ENCODE results near the gene TSPAN14.
"Not testable (repeated sequence)": the region's sequence is repeated elsewhere in the genome, so short reads cannot be mapped to it uniquely, and the experiment has no call there.

TSPAN14 gene

DNA sequence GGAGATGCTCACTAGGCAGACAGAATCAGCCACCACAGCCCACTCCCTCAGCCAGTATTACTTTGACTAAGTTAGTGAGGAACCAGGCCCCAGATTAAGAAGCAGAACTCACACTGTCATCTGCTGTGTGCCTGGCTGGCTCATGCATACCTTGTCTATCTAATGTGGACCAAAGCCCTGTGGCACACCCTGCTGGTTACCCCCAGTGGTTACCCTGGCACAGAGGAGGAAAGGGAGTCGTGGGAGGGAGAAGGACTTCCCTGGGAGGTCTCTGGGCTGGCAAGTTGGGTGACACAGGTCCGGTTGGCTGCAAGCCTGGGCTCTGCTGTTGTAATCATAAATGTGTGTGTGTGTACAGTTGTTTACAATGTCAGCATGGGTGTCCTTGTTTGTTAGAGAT lies 76.1 kb downstream of the TSPAN14 start:
- peak; percentile 45 for DNase-seq

DNA sequence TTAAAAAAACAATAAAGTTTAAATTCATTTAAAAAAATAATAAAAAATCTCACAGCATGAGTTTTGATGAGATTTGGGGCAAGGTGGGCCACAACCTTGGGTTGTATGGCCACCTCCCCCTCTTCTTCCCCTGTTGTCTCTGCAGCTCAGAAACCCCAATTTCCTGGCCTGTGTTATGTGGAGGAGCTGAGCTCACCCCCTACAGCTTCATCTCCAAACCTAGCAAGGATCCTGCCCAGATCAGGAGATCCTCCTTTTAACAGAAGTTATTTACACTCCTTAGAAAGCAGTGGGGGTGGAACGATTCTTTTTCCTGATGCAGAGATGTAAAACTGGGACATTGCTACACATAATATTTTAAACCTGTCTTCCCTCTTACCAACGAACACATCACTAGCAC lies 76.7 kb downstream of the TSPAN14 start:
- DNase-seq: no peak

DNA sequence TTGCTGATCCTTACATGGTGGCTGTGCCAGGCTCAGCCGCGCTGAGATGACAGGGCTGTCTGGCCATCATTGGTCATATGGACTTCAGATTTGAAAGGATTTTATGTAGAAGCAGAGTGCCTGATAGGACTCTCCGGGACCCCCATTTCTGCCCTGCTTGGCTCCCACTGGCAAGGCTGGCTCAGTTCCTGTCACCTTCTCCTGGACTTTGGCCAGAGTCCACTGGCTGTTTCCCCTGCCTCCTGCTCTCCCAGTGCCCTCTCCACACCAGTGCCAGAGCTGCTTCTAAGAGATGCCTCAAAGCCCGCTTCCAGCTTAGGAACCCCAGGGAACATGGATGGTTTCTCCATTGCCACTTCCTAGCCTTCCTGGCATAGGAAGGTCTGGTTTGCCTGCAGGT lies 78.5 kb downstream of the TSPAN14 start:
- DNase-seq: no peak

DNA sequence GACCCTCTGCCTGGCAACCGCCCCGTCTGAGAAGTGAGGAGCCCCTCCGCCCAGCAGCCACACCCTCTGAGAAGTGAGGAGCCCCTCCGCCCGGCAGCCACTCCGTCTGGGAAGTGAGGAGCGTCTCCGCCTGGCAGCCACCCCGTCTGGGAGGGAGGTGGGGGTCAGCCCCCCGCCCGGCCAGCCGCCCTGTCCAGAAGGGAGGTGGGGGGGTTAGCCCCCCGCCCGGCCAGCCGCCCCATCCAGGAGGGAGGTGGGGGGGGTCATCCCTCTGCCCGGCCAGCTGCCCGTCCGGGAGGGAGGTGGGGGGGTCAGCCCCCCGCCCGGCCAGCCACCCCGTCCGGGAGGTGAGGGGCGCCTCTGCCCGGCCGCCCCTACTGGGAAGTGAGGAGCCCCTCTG lies 79.9 kb downstream of the TSPAN14 start:
- DNase-seq: not testable (repeated sequence)

DNA sequence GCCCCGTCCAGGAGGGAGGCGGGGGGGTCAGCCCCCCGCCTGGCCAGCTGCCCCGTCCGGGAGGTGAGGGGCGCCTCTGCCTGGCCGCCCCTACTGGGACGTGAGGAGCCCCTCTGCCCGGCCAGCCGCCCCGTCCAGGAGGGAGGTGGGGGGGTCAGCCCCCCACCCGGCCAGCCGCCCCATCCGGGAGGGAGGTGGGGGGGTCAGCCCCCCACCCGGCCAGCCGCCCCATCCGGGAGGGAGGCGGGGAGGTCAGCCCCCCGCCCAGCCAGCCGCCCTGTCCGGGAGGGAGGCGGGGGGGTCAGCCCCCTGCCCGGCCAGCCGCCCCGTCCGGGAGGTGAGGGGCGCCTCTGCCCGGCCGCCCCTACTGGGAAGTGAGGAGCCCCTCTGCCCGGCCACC lies 80.5 kb downstream of the TSPAN14 start:
- DNase-seq: not testable (repeated sequence)

DNA sequence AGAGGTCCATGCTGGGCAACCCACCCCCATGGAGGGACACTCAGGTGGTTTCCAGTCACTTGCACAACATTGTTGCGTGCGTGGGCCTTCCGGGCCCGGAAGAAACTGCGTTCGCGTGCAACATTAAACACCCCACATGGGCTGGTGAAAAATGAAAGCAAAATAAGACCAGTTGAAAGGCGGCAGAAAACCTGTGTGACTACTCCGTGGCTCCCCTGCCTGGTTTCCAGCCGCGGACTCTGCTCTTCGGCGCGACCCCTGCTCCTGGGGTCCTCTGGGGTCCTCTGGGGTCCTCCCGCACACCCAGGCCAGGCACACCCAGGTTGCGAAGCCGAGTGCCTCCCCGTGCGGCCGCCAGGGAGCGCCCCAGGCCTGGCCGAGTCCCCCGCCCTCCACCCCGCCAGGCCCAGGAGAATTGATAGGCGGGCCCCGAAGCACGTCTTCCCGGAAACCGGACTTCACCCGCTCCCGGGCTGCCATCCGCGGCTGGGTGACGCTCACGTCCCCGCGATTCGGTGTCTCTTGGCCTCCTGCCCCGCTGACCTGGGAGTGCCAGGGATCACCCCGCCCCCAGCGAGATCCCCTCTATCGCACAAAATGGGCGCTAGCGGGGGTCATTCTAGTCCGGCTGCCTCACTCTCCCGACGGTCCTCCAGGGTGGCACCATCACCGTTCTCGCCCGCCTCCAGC lies 81.7 kb downstream of the TSPAN14 start:
- peak; percentile 81 for DNase-seq

DNA sequence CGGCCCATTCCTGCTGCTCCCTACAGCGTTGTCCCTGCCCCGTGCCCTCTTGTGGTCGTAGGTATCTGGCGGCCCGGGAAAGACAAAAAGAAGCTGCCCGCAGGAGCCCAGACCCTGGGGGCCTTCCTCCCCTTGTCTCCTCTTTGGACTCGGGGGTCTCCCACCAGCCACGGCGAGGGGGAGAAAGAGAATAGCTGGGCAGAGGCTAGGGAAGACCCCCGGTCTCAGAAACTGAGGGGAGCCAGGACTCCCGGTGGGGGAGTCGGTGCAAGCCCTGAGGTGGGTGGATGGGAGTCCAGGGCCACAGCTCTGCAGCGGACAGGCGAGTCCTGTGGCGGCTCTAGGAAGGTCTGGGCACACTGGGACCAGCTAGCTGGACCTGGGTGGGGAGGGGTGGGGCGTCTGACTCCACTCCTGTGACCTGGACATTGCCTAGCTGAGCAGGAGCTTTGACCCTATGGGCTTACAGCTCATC lies 82.3 kb downstream of the TSPAN14 start:
- no peak for DNase-seq

DNA sequence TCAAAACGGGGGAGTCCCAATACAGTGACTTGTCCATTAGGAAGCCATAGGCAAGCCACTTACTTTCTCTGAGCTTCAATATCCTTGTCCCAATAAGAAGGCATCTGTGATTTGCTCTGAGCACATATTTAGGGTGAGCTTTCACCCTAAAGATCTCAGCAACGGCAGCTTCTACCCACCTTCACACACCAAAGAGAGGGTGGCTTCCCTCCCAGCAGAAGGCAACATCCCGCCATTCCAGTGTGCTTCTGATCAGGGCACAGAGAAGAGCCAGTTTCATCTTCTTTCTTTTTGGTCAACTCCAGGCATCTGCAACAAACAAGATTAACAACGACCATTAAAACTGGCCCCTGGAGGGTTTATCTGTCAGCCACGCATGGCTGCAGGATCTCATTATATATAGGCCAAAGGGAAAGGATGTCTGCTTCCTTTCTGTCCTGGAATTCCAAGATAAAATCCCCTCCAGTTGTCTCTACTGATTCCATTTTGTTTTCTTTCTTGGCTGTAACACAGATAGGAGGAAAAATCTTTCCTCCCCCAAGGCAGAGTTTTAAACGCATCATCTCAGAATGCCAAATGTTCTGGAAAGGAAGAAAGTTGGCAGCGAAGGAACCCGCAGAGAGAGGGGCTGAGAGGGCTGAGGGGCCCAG lies 83.1 kb downstream of the TSPAN14 start:
- no peak for DNase-seq

DNA sequence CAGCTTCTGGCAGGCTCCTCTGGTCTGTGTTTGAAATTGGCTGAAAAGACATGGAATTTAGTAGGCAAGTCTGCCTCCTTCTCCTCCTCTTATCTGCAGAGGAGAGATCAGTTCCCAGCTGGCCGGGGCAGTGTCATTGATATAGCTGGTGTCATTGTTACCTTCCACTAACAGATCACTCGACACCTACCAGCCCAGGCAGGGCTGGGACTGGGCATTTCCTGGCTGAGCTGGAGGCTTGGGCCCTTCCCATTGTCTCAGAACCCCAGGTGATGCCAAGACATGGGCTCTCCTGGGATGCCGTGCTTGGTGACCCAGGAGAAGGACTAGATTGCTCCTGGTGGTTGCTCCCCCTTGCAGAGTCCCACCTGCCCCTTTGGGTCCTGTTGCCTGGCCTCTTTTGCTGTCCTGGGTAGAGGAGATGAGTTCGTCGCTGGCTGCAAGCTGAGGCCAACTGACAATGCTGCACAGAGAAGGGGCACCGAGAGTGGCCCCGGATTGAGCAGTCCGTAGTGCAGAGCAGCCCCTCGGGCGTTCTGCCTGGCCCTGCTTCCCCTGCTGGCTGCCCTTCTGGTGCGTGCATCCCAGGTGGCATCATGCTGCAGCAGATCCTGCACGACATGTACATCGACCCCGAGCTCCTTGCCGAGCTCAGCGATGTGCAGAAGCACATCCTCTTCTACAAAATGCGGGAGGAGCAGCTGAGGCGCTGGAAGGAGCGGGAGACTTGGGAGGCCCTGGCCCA lies 83.8 kb downstream of the TSPAN14 start, which contains the start of gene SH2D4B:
Gene SH2D4B (plus strand): TSS at position 167 of the 745 bp plus-strand sequence. CDS start 430 bp downstream, at position 597.
- no peak for DNase-seq

DNA sequence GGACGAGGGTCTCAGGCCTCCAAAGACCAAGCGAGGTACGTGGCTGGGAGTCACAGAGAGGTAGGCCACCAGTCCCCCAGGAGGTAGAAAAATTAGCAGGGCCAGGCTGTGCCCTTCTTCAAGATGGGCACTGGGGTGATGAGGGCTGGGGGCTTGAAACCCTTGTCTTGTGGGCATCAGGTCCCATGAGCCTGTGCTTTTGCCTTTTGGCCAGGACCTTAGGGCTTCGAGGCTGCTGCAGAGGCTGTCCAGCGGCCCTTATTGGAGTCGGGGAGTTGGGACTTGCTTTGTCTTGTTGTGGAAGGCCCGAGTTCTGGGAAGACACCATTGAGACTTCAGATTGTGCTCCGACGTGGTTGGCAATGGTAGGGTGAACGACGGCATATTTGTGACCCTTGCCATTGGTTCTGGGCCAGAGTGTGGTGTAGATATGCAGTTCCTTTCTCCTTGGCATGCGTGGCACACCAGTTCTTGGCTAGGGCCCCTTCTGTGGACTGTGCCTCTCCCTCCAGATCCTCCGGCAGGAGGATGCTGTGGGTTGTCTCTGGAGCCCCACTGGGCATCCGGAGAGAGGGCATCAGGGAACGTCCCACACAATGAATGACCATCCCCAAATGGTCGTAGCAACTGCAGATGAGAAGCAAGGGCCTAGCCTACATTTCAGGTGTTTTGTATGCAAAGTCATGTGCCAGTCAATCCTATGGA lies 84.5 kb downstream of the TSPAN14 start:
- DNase-seq: no peak

DNA sequence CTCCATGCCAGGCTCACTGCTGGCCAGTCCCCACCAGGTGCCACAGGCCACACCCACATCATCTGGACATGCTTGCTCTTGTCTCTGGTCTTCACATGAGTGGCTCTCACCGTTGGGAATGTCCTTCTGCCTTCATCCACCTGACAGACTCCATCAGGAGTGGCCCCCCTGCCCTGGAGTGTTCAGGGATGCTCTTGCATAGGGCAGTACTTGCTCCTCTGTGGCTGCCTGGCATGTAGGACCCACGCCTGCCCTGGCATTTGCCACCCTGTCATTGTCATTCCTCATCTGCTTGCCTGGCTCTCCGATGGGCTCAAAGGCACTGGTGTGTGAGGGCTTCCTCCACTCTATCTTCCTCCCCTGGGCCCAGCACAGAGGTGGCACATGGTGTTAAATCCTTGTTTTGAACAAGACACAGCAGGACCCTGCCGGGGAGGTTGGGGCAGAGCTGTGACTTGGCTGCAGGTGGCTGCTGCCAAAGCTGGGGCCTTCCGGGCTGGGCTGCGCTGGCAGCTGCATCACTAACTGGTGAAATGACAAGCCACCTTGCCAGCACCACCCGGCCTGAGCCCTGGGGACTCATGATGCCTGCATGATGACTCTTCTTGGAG lies 85.4 kb downstream of the TSPAN14 start:
- peak; percentile 45 for DNase-seq

DNA sequence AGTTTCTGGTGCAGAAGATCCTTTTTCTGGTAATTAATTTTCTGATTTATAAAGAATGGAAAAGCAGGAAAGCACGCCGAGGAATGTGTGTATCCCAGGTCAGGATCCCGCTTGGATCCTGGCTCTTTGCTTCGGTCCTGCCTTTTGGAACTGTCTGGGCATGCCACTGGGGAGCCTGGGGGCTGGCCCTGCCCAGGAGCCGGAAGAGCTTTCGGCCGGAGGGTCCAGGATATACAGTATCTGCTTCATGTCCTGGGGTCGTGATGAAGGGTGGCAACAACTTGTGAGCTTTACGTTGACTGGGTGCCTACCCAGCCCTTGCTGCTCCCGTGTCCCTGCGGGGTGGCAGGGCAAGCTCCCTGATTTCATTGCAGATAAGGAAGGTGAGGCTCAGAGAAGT lies 86.0 kb downstream of the TSPAN14 start:
- DNase-seq: no peak

DNA sequence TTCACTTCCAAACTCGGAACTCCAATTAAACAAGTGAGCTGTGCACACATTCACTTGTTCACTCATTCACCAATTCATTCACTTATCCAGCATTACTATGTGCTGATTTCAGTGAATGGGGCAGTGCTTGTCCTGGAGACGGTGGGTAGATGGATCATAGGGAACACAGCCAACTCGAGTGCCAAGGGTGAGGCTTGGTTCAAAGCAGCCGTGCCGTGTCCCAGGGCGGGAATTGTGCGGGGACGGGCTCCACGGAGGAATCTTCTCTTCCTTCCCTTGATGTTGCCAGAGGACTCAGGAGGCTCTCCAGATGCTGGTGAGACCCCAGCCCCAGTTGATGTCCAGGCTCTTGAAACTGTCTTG lies 86.5 kb downstream of the TSPAN14 start:
- no peak for DNase-seq

DNA sequence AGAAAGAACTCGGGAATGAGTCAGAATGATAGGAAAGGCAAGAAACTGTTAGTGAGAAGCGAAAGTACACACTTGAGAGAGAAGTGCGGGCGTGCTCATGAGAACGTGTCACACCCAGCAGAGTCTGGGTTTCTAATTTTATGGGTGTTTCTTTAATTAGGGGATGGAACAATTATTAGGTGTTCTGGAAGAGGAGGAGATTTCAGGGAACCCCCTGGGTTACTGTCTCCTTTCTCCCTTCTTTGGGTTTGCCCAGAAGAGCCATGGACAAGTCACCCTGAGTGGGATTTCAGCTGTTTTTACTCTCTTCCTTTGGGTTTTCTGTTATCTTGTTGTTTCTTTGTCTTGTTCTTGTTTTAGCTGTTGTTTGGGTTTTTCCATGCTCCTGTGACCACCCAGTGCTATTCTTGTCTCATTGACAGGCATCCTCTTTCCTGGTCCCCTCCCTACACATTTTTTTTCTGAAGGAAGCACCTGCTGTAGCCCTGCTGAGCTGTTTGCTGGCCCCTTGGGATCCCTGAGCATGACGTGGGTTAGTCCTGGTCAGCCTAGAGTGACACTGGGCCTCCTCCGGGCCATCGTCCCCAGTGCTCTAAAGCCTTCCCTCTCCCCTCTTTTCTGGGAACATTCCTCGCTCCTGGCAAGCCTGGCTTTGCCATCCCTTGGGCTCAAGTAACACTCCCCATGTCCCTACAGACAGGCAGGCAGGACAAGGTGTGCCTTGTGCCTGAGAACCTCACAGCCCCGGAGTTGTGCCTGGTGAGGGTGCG lies 87.1 kb downstream of the TSPAN14 start:
- no peak for DNase-seq

DNA sequence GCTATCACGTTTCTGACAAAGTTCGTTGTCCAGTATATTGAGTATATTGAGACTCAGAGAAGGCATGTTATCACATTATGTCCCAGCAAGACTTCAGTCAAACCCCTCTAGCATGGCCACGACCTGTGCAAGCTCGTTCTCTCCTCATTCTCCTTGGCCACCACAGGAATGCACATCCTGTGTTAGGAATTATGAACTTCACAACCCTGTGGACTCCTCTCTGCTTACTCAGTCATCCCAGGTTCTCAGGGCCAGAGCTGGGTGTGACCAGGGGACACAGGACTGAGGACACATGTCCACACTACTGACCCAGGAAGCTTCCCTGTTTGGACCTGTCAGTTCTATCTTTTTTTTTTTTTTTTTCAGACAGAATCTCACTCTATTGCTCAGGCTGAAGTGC lies 87.9 kb downstream of the TSPAN14 start:
- no peak for DNase-seq

DNA sequence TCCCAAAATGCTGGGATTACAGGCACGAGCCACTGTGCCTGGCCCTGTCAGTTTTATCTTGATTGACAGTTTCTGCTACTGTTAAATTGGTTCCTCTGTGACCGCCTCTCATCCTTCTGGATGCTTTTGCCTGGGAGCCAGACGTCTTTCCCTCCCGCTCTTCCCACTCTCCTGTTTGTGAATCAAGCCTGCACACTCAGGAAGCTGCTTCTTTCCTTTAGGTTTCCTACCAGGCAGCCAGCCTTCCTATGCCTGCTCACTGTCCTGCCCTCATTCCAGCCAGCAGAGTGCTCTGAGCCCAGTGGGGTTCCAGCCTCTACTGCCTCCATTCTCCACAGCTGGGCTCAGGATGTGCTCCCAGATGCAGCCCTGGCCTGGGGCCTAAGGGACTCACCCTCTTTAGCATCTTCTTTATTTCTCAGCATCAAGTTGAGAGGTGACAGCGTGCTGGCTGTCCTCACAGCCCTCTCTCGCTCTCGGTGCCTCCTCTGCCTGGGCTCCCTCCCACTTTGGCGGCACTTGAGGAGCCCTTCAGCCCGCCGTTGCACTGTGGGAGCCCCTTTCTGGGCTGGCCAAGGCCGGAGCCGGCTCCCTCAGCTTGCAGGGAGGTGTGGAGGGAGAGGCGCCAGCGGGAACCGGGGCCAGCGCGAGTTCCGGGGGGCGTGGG lies 88.7 kb downstream of the TSPAN14 start:
- no peak for DNase-seq

DNA sequence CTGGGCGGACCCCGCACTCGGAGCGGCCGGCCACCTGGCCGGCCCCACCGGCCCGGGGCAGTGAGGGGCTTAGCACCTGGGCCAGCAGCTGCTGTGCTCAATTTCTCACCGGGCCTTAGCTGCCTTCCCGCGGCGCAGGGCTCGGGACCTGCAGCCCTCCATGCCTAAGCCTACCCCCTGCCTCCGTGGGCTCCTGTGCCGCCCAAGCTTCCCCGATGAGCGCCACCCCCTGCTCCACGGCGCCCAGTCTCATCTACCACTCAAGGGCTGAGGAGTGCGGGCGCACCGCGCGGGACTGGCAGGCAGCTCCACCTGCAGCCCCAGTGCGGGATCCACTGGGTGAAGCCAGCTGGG lies 89.2 kb downstream of the TSPAN14 start:
- not testable (repeated sequence) for DNase-seq

DNA sequence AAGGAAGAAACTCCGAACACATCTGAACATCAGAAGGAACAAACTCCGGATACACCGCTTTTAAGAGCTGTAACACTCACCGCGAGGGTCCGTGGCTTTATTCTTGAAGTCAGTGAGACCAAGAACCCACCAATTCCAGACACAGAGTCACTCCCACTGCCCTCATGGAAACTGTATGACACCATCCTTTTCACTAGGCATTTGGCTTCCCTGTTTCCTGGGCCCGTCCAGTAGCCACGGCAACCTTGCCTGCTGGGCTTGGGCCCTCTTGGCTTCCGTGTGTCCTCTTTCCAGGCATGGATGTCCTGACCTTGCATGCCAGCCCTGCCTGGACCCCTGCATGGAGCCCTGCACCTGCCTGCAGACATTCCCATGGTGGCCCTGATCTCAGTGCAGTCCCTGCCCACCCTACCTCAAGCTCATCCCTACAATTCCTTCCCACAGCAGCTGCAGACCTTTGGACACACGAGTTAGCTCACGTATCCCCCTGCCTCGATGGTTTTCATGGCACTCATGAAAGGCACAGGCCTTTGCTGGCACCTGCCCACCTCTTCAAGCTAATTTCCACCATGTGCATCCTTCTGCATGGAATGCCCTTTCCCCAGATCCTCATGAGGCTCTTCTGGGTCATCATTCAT lies 90.3 kb downstream of the TSPAN14 start:
- DNase-seq: no peak

DNA sequence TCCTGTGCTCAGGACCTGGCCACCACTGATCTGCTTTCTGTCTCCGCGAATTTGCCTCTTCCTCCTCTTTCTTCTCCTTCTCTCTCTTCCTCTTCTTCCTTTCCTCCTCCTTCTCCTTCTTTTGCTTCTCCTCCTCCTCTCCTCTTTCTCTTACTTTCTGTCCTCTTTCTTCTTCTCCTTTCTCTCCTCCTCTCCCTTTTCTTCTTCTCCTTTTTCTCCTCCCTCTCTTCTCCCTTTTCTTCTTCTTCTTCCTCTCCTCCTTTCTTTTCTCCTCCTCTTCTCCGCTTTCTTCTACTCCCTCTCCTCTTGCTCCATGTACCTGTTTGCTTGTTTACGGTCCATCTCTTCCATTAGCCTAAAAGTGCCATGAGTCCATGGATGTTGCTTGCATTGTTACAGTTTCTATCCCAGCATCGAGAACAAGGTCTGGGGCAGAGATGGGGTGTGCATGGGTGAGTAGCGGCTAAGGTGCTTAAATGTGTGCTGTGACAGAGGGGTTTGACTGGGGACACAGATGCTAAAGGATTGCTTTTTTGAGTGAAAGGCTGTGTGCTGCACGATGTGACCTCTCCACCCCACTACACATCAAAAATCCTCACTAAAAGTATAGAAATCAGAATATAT lies 91.3 kb downstream of the TSPAN14 start:
- DNase-seq: no peak

DNA sequence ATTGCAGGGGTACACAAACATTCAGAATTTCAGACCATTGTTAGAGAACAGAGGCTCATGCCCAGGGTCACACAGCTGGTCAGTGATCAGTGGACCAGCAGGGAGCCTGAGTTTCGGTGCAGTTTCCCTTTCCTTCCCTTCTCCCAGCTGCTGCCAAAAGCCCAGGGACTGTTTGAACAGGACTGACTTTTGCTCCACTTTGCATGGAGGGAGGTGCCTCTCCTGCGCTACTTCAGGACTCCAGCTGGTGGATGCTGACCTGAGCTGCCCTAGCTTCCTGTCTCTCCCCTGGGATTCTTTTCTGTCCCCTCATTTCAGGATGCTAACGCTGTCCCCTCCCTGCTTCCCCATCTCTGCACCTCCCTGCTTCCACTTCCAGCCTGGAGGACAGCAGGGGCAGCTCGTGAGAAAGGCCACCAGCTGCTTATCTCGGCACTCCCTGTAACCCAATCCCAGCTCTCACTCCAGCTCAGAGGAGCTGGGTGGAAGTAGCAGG lies 98.1 kb downstream of the TSPAN14 start:
- DNase-seq: no peak
